HepG2 (cell line): Measurements from ENCODE around the gene ZNF771. TPM values are rescaled to one million over a fixed set of nuclear protein-coding genes. Genes with fewer than 3 reads are reported as not detected.

ENCODE experiments used
- BORCS8-MEF2B ChIP-seq: sonication (generic); formaldehyde crosslinking; IDR thresholded peaks from 2 replicates; pipeline ENCODE4 v1.8.0; 2022; ENCODE audit warnings: mild to moderate bottlenecking, missing genetic modification reagents
- EP300 ChIP-seq, 3 experiments: sonication (generic) in 1 of 3; formaldehyde crosslinking in 1 of 3; IDR thresholded peaks; 2 replicates each; pipeline versions ENCODE4 v1.5.1 to v1.6.1; 2011 to 2020; ENCODE audit warnings: low read depth in 2 of 3, low read length in 2 of 3, borderline replicate concordance in 1 of 3, improper control_type of control experiment in 1 of 3, mild to moderate bottlenecking in 1 of 3, missing genetic modification reagents in 1 of 3, moderate library complexity in 1 of 3
- HES4 ChIP-seq: sonication (generic); formaldehyde crosslinking; IDR thresholded peaks from 2 replicates; pipeline ENCODE4 v1.9.0; 2021; ENCODE audit warnings: mild to moderate bottlenecking, missing genetic modification reagents, borderline replicate concordance
- MAFF ChIP-seq: IDR thresholded peaks from 2 replicates; pipeline ENCODE4 v1.6.1; 2011; ENCODE audit warnings: low read depth, low read length, improper control_type of control experiment
- MAZ ChIP-seq, 2 experiments: sonication (generic) in 1 of 2; formaldehyde crosslinking in 1 of 2; IDR thresholded peaks; 2 replicates each; pipeline versions ENCODE4 v1.5.0 to v1.6.1; 2012 to 2020; ENCODE audit warnings: low read depth in 2 of 2, mild to moderate bottlenecking in 2 of 2, borderline replicate concordance in 1 of 2, improper control_type of control experiment in 1 of 2, low read length in 1 of 2, missing genetic modification reagents in 1 of 2, moderate library complexity in 1 of 2
- RARG ChIP-seq: sonication (generic); formaldehyde crosslinking; IDR thresholded peaks from 2 replicates; pipeline ENCODE4 v1.4.0; 2020; ENCODE audit warnings: low read depth, mild to moderate bottlenecking, missing genetic modification reagents
- SALL1 ChIP-seq: sonication (generic); formaldehyde crosslinking; IDR thresholded peaks from 2 replicates; pipeline ENCODE4 v1.8.0; 2022; ENCODE audit warnings: mild to moderate bottlenecking, missing genetic modification reagents
- SETDB1 ChIP-seq: sonication (generic); formaldehyde crosslinking; IDR thresholded peaks from 2 replicates; pipeline ENCODE4 v1.5.1; 2020; ENCODE audit warnings: missing genetic modification reagents, mild to moderate bottlenecking, borderline replicate concordance
- SRSF4 ChIP-seq: fragments of 200-400 bp; formaldehyde crosslinking; IDR thresholded peaks from one replicate; pipeline ENCODE4 v1.6.1; 2018; ENCODE audit warnings: mild to moderate bottlenecking, low read depth, low read length, moderate library complexity; ENCODE audit not compliant: poor library complexity, severe bottlenecking
- ZNF20 ChIP-seq: sonication (generic); formaldehyde crosslinking; IDR thresholded peaks from 2 replicates; pipeline ENCODE4 v1.4.0; 2020; ENCODE audit warnings: mild to moderate bottlenecking, moderate library complexity, missing genetic modification reagents
- ZNF3 ChIP-seq: IDR thresholded peaks from 2 replicates; pipeline ENCODE4 v1.7.0; 2017; ENCODE audit warnings: inconsistent platforms
- ZSCAN25 ChIP-seq: sonication (generic); formaldehyde crosslinking; IDR thresholded peaks from 2 replicates; pipeline ENCODE4 v1.8.0; 2022; ENCODE audit warnings: mild to moderate bottlenecking, missing genetic modification reagents
- polyA plus RNA-seq, 8 experiments: library from polyadenylated mRNA; depleted of rRNA in 3 of 8; stranded (reverse) in 7 of 8; unstranded in 1 of 8; fragments of >200 nt; fragmentation: Illumina TruSeq in 4 of 8; extraction: Trizol in 4 of 8; gene quantifications; 2 replicates each; pipeline versions ENCODE4 v1.2.1 to v1.2.3, GENCODE V29; 2011 to 2016; ENCODE audit warnings: low read depth in 4 of 8, missing spikeins in 1 of 8, mixed read lengths in 1 of 8; ENCODE audit not compliant: insufficient read depth in 1 of 8
- total RNA-seq, 5 experiments: library from RNA; depleted of rRNA; stranded (reverse); fragments of >200 nt; fragmentation: Illumina TruSeq; extraction: Trizol; gene quantifications; 2 replicates each; pipeline ENCODE4 v1.2.3, GENCODE V29; 2016; ENCODE audit warnings: low read depth in 1 of 5
- TF ChIP-seq, protein P1 (sequence below): sonication (generic); formaldehyde crosslinking; IDR thresholded peaks from 2 replicates; pipeline ENCODE4 v1.4.0; 2020; ENCODE audit warnings: low read depth, mild to moderate bottlenecking, missing genetic modification reagents
- TF ChIP-seq, protein P2 (sequence below): sonication (generic); formaldehyde crosslinking; IDR thresholded peaks from 2 replicates; pipeline ENCODE4 v1.8.0; 2022; ENCODE audit warnings: missing genetic modification reagents, mild to moderate bottlenecking, moderate library complexity, borderline replicate concordance
- TF ChIP-seq, protein P3 (sequence below): sonication (generic); formaldehyde crosslinking; conservative IDR thresholded peaks from 2 replicates; pipeline ENCODE4 v1.8.0; 2022; ENCODE audit warnings: mild to moderate bottlenecking, moderate library complexity, missing genetic modification reagents
- TF ChIP-seq, protein P4 (sequence below): IDR thresholded peaks from 2 replicates; pipeline ENCODE4 v1.6.1; 2016; ENCODE audit warnings: low read depth, control low read depth
- TF ChIP-seq, protein P5 (sequence below): sonication (generic); formaldehyde crosslinking; IDR thresholded peaks from 2 replicates; pipeline ENCODE4; 2020; ENCODE audit warnings: missing genetic modification reagents, mild to moderate bottlenecking, borderline replicate concordance

The ZNF771 gene
- total and polyA plus RNA-seq, 2 of the 13 experiments (the other 11 are each of a cell fraction or from before 2014, with no cell fraction given), result 5.0 to 11.8 TPM

DNA sequence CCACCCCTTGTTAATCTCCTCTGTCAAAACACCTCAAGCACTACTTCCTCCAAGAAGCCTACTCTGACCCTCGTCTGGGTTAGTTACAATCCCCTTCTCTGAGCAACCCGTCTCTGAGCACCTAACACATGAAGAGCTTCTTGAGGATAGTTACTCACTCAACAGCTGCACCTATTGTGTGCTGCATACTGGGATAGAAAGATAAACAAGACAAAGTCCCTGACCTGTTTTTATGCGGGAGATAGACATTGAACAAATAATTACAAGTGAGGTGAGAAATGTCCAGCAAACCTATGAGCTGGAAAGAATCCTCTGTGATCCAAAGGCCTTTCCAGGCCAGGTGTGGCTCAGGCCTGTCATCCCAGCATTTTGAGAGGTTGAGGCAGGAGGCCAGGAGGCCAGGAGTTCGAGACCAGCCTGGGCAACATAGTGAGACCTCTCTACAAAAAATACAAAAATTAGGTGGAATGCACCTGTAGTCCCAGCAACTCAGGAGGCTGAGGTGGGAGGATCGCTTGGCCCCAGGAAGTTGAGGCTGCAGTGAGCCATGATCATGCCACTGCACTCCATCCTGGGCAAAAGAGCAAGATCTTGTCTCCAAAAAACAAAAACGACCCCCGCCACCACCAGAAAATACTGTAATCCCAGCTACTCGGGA, 5.5 kb upstream of the ZNF771 start (continued):
- TF ChIP-seq, protein P1, sequence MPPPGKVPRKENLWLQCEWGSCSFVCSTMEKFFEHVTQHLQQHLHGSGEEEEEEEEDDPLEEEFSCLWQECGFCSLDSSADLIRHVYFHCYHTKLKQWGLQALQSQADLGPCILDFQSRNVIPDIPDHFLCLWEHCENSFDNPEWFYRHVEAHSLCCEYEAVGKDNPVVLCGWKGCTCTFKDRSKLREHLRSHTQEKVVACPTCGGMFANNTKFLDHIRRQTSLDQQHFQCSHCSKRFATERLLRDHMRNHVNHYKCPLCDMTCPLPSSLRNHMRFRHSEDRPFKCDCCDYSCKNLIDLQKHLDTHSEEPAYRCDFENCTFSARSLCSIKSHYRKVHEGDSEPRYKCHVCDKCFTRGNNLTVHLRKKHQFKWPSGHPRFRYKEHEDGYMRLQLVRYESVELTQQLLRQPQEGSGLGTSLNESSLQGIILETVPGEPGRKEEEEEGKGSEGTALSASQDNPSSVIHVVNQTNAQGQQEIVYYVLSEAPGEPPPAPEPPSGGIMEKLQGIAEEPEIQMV, result no peak
- TF ChIP-seq MAFF (no peak), ZSCAN25 (CRISPR knock-in tag) (no peak), MAZ (IDR thresholded peaks at IDR 0.05; ENCODE audit: borderline replicate concordance, low read depth, low read length) (no peak), MAZ (CRISPR knock-in tag; IDR thresholded peaks at IDR 0.05; ENCODE audit: low read depth) (0 out of 2 replicates have a peak, but pooled peaks have one; percentile 44), SALL1 (CRISPR knock-in tag) (peak; percentile 81), EP300 (IDR thresholded peaks at IDR 0.05; ENCODE audit: low read depth in 2 of 2, low read length in 2 of 2) (peak; percentile 33 to 77; a peak in 2 of 4 replicates), EP300 (CRISPR knock-in tag; IDR thresholded peaks at IDR 0.05; ENCODE audit: borderline replicate concordance) (peak; percentile 40; the same call in 1 of the 2 replicates), SETDB1 (CRISPR knock-in tag) (no peak), ZNF20 (CRISPR knock-in tag) (no peak), SRSF4 (no peak), BORCS8-MEF2B (peak; percentile 37; the same call in 1 of the 2 replicates), RARG (CRISPR knock-in tag) (no peak), ZNF3 (peak; percentile 85; the same call in 1 of the 2 replicates), HES4 (CRISPR knock-in tag) (no peak)
- TF ChIP-seq, protein P2, sequence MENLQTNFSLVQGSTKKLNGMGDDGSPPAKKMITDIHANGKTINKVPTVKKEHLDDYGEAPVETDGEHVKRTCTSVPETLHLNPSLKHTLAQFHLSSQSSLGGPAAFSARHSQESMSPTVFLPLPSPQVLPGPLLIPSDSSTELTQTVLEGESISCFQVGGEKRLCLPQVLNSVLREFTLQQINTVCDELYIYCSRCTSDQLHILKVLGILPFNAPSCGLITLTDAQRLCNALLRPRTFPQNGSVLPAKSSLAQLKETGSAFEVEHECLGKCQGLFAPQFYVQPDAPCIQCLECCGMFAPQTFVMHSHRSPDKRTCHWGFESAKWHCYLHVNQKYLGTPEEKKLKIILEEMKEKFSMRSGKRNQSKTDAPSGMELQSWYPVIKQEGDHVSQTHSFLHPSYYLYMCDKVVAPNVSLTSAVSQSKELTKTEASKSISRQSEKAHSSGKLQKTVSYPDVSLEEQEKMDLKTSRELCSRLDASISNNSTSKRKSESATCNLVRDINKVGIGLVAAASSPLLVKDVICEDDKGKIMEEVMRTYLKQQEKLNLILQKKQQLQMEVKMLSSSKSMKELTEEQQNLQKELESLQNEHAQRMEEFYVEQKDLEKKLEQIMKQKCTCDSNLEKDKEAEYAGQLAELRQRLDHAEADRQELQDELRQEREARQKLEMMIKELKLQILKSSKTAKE (CRISPR knock-in tag), result peak; percentile 78; the same call in 1 of the 2 replicates
- TF ChIP-seq, protein P3, sequence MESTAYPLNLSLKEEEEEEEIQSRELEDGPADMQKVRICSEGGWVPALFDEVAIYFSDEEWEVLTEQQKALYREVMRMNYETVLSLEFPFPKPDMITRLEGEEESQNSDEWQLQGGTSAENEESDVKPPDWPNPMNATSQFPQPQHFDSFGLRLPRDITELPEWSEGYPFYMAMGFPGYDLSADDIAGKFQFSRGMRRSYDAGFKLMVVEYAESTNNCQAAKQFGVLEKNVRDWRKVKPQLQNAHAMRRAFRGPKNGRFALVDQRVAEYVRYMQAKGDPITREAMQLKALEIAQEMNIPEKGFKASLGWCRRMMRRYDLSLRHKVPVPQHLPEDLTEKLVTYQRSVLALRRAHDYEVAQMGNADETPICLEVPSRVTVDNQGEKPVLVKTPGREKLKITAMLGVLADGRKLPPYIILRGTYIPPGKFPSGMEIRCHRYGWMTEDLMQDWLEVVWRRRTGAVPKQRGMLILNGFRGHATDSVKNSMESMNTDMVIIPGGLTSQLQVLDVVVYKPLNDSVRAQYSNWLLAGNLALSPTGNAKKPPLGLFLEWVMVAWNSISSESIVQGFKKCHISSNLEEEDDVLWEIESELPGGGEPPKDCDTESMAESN (CRISPR knock-in tag), result peak; percentile 34; the same call in 1 of the 2 replicates
- TF ChIP-seq, protein P4, sequence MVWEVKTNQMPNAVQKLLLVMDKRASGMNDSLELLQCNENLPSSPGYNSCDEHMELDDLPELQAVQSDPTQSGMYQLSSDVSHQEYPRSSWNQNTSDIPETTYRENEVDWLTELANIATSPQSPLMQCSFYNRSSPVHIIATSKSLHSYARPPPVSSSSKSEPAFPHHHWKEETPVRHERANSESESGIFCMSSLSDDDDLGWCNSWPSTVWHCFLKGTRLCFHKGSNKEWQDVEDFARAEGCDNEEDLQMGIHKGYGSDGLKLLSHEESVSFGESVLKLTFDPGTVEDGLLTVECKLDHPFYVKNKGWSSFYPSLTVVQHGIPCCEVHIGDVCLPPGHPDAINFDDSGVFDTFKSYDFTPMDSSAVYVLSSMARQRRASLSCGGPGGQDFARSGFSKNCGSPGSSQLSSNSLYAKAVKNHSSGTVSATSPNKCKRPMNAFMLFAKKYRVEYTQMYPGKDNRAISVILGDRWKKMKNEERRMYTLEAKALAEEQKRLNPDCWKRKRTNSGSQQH (CRISPR knock-in tag), result peak; percentile 59; the same call in 1 of the 2 replicates
- TF ChIP-seq, protein P5, sequence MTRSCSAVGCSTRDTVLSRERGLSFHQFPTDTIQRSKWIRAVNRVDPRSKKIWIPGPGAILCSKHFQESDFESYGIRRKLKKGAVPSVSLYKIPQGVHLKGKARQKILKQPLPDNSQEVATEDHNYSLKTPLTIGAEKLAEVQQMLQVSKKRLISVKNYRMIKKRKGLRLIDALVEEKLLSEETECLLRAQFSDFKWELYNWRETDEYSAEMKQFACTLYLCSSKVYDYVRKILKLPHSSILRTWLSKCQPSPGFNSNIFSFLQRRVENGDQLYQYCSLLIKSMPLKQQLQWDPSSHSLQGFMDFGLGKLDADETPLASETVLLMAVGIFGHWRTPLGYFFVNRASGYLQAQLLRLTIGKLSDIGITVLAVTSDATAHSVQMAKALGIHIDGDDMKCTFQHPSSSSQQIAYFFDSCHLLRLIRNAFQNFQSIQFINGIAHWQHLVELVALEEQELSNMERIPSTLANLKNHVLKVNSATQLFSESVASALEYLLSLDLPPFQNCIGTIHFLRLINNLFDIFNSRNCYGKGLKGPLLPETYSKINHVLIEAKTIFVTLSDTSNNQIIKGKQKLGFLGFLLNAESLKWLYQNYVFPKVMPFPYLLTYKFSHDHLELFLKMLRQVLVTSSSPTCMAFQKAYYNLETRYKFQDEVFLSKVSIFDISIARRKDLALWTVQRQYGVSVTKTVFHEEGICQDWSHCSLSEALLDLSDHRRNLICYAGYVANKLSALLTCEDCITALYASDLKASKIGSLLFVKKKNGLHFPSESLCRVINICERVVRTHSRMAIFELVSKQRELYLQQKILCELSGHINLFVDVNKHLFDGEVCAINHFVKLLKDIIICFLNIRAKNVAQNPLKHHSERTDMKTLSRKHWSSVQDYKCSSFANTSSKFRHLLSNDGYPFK (CRISPR knock-in tag), result peak; percentile 40; the same call in 1 of the 2 replicates
